Naive thymus-derived CD8-positive, alpha-beta T cell (primary cell): ENCODE measurements around the gene ZNF266. TPM values are rescaled to one million over a fixed set of nuclear protein-coding genes. Genes with fewer than 3 reads are reported as not detected.
A peak's percentile ranks its signal among the peaks of the same experiment; 100 is the strongest.

ENCODE experiments used
- ATAC-seq, 2 donors: fragments of 150-1000 bp; cut with Tn5 transposase in 1 of 2; sonication (Bioruptor Pico), chemical (Tn5 transposase) in 1 of 2; 1 replicate in 1 of 2; 2 replicates in 1 of 2; pipeline ENCODE4 v1.10.0; 2021; ENCODE audit warnings: mild to moderate bottlenecking in 2 of 2, moderate library complexity in 2 of 2
- POLR2A ChIA-PET: fragments of 350-600 bp; sonication (Branson Sonifier 250); formaldehyde crosslinking; loops from one replicate; lab custom pipeline; 2021; ENCODE audit warnings: antibody characterized with exemption; lab: Charles Lee
- DNase-seq, 10 donors: peaks; one replicate each; pipeline versions ENCODE4 v3.0.0 to v3.0.0-alpha.2; 2020 to 2022
- H3K27ac Mint-ChIP-seq, 10 donors: one replicate each; pipeline ENCODE4 v1.8.0; 2020 to 2022; ENCODE audit warnings: mild to moderate bottlenecking in 10 of 10, mixed read lengths in 10 of 10, moderate library complexity in 4 of 10, inconsistent platforms in 1 of 10
- H3K27me3 Mint-ChIP-seq, 5 donors: one replicate each; pipeline ENCODE4 v1.8.0; 2021 to 2022; ENCODE audit warnings: mixed read lengths in 5 of 5
- H3K36me3 Mint-ChIP-seq, 3 donors: one replicate each; pipeline ENCODE4 v1.8.0; 2020 to 2022; ENCODE audit warnings: mixed read lengths in 3 of 3, mild to moderate bottlenecking in 2 of 3, inconsistent platforms in 1 of 3
- H3K4me1 Mint-ChIP-seq, 4 donors: one replicate each; pipeline ENCODE4 v1.8.0; 2021 to 2022; ENCODE audit warnings: mixed read lengths in 4 of 4
- H3K4me3 Mint-ChIP-seq, 10 donors: one replicate each; pipeline ENCODE4 v1.8.0; 2020 to 2022; ENCODE audit warnings: mild to moderate bottlenecking in 10 of 10, mixed read lengths in 10 of 10, moderate library complexity in 6 of 10, inconsistent platforms in 1 of 10
- H3K9me3 Mint-ChIP-seq, 9 donors: one replicate each; pipeline ENCODE4 v1.8.0; 2020 to 2022; ENCODE audit warnings: mixed read lengths in 9 of 9, mild to moderate bottlenecking in 3 of 9, inconsistent platforms in 1 of 9, moderate library complexity in 1 of 9
- polyA plus RNA-seq, 3 donors: library from polyadenylated mRNA; unstranded; fragments of 300-500 nt; fragmentation: Illumina TruSeq; gene quantifications; one replicate each; pipeline ENCODE4 v1.2.3, GENCODE V29; 2021
- total RNA-seq, 8 experiments: library from RNA in 2 of 8; stranded (reverse) in 2 of 8; gene quantifications; one replicate each; pipeline ENCODE4 v1.2.3 and lab custom pipeline; 2021 to 2026

Gene ZNF266
- total RNA-seq (100 to 1,000 TPM; 140 to 147 TPM), polyA plus RNA-seq (10 to 100 TPM; 15.5 to 18.8 (median 17.7) TPM), total RNA-seq (lab: John Stamatoyannopoulos, UW) (76.8 to 274 (median 182) reads per million in 6 experiments)

DNA sequence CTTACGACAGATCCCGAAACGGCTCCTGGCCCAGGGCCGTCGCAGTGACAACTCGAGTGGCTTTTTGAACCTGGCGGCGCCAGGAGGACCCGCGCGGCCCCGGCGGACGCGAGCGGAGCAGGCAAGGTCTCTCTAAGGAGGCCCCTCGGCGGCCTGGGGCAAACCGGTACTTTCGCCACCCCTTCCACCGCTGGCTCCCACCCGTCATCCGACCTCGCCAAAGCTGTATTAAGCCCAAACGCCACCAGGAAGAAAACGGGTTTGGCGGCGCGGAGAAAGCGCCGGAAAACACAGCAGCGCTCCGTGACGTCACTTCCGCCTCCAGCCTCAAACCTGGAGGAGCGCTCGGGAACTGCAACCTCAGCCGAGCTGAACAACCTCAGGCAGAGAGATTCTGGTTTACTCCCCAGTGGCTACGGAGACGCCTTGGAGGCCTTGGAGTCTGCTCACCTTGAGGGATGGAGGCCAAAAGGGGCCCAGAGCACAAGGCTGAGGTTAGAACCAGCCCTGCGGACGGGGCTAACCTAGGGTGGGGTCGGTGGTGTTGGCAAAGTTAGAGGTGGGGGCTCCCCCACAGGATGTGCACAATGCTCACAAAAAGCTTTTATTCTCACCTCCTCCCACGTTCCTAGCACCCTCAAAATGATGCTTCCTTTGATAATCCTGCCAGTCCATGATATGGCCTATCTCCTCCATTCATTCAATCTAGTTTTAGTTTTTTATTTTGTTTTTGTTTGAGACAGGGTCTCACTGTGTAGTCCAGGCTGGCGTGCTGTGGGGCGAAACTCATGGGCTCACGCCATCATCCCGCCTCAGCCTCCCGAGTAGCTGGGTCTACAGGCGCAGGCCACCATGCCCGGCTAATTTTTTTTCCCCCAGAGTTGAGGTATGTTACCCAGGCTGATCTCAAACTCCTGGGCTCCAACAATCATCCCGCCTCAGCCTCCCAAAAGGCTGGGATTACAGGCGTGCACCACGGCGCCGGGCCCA, at the start of gene ZNF266:
Gene ZNF266 (minus strand): TSS at position 295 of the 990 bp plus-strand sequence. CDS start 15,484 bp downstream, outside the sequence.
- Mint-ChIP-seq H3K9me3 (peaks cover 0 to 13% (median 8%) of the 10 kb centered on the region in 9 donors), H3K27me3 (no peaks in the 10 kb centered on the region), H3K27ac (peak within 1 kb of the TSS; percentile 97 to 100 (median 98)), H3K36me3 (peaks cover 16 to 47% (median 38%) of the 10 kb centered on the region in 3 donors), H3K4me1 (peaks cover 19 to 51% (median 51%) of the 10 kb centered on the region in 4 donors), H3K4me3 (peak within 1 kb of the TSS; percentile 91 to 98 (median 96))
- ATAC-seq = peak; percentile 89
- POLR2A ChIA-PET = interaction anchor here (0.6 to 1.9 kb wide), 14 partner anchors 9 to 604 kb away, joined by 3 to 12 read pairs (median 4); partner anchors contain the start of genes UBL5, ZNF121, ZNF559 and ZNF699
- peak; percentile 86 to 96 (median 92) for DNase-seq

DNA sequence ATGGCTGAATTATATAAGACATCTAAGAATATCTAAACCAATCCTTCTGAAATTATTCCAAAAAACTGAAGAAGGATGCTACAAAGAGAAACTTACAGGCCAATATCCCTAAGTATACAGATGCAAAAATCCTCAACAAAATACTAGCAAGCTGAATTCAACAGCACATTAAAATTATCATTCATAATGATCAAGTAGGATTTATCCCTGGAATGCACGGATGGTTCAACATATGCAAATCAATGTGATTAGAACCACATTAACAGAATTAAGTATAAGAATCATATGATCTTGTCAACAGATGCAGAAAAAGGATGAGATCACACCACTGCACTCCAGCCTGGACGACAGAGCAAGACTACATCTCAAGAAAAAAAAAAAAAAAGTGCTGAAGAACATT, 49.8 kb upstream of the ZNF266 start:
- ATAC-seq = no peak
- H3K27me3 Mint-ChIP-seq = no peaks in the 10 kb centered on the region
- no peaks in the 10 kb centered on the region for H3K4me1 Mint-ChIP-seq
- POLR2A ChIA-PET = no interaction called here
- peaks cover 5 to 89% (median 31%) of the 10 kb centered on the region in 9 donors for H3K9me3 Mint-ChIP-seq
- no peak for DNase-seq
- peaks cover 0 to 44% (median 22%) of the 10 kb centered on the region in 3 donors for H3K36me3 Mint-ChIP-seq
- H3K4me3 Mint-ChIP-seq = no peak overlapping the region
- H3K27ac Mint-ChIP-seq = no peak overlapping the region

DNA sequence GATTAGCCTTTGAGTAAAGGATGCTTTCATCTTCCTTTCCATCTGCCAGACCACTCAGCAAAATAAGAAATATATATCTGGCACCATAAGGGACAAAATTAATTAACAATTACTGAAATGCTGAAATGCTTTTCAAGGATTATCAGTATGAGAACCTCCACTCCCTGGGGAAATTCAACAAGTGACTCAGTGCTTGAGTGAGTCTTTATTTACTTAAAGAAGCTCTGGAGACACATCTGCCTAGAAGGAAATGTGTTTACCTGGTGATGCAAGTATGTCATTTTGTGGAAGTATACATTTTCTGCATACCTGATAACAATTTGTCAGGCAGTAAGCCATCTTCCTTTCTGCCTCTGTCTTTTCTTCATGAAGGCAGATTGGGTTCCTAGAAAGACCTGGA, 39.6 kb upstream of the ZNF266 start:
- Mint-ChIP-seq H3K27me3 (peaks cover 0 to 7% (median 3%) of the 10 kb centered on the region in 5 donors), H3K9me3 (peaks cover 18 to 83% (median 74%) of the 10 kb centered on the region in 9 donors), H3K27ac (no peak overlapping the region), H3K4me3 (no peak overlapping the region), H3K36me3 (peaks cover 4 to 61% (median 30%) of the 10 kb centered on the region in 3 donors), H3K4me1 (no peaks in the 10 kb centered on the region)
- no peak for DNase-seq
- no peak for ATAC-seq
- POLR2A ChIA-PET = no interaction called here

GRCh38 chr19:9467161-9467560, 31.8 kb upstream of the ZNF266 start:
- H3K9me3 Mint-ChIP-seq = peaks cover 10 to 99% (median 45%) of the 10 kb centered on the region in 9 donors
- POLR2A ChIA-PET = no interaction called here
- H3K4me3 Mint-ChIP-seq = no peak overlapping the region
- peaks cover 5 to 60% (median 43%) of the 10 kb centered on the region in 3 donors for H3K36me3 Mint-ChIP-seq
- H3K27me3 Mint-ChIP-seq = peaks cover 0 to 3% (median 0%) of the 10 kb centered on the region in 5 donors
- no peak for DNase-seq
- ATAC-seq = no peak
- H3K27ac Mint-ChIP-seq = no peak overlapping the region
- no peaks in the 10 kb centered on the region for H3K4me1 Mint-ChIP-seq

- POLR2A ChIA-PET = no interaction called here
- ATAC-seq (no peak), DNase-seq (no peak)
- H3K9me3 Mint-ChIP-seq = peaks cover 12 to 99% (median 60%) of the 10 kb centered on the region in 9 donors
- H3K4me3 Mint-ChIP-seq = no peak overlapping the region
- H3K4me1 Mint-ChIP-seq = no peaks in the 10 kb centered on the region
- no peak overlapping the region for H3K27ac Mint-ChIP-seq
- no peaks in the 10 kb centered on the region for H3K27me3 Mint-ChIP-seq
- peaks cover 9 to 78% (median 61%) of the 10 kb centered on the region in 3 donors for H3K36me3 Mint-ChIP-seq
Measured at GRCh38 chr19:9461938-9462337, 26.6 kb upstream of the ZNF266 start.

DNA sequence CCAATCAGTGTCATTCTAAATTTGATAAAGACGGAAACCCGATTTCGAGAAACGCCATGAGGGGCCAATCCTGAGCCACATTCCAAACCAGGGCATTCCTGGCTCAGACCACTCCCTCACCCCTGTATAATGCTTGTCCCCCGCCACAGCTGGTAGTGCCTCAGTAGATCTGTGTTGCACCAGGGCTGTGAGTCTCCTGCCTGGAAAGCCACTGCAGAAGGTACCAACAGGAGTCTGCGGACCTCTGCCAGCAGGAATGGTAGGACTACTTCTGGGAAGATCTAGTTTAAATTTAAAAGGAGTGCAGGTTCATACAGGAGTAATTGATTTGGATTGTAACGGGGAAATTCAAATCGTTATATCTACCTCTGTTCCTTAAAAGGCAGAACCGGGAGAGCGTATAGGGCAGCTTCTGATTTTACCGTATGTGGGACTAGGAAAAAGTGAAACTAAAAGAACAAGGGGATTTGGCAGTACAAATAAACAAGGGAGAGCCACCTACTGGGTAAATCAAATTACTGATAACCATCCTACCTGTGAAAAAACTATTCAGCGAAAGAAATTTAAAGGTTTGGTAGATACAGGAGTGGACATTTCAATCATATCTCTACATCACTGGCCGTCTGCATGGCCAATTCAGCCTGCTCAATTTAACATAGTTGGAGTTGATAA, 20.8 kb upstream of the ZNF266 start:
- H3K27me3 Mint-ChIP-seq = no peaks in the 10 kb centered on the region
- POLR2A ChIA-PET = no interaction called here
- peaks cover 11 to 100% (median 66%) of the 10 kb centered on the region in 9 donors for H3K9me3 Mint-ChIP-seq
- no peak for DNase-seq
- H3K36me3 Mint-ChIP-seq = peaks cover 0 to 70% (median 53%) of the 10 kb centered on the region in 3 donors
- H3K4me1 Mint-ChIP-seq = peaks cover 0 to 2% (median 0%) of the 10 kb centered on the region in 4 donors
- peak overlapping the region in 1 of 10 donors; percentile 7 for H3K4me3 Mint-ChIP-seq
- ATAC-seq = no peak
- H3K27ac Mint-ChIP-seq = no peak overlapping the region

GRCh38 chr19:9453953-9454352, 18.6 kb upstream of the ZNF266 start:
- H3K9me3 Mint-ChIP-seq = peaks cover 13 to 97% (median 60%) of the 10 kb centered on the region in 9 donors

DNA sequence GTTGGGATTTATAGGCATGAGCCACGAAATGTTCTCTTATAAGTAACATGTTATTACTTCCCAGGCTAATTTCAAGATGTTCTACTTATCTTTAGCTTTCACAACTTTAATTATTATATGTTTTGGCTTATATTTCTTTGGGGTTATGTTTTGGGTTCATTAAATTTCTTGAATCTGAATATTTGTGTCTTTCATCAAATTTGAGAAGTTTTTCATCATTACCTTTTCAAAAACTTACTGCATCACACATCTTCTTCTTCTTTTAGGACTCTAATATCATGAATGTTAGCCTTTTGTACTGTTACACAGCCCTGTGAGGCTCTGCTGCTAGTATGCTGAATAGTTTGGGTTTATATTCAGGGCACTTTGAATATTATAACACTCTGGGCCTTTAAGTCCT, 9.7 kb upstream of the ZNF266 start:
- no peak for ATAC-seq
- peaks cover 0 to 81% (median 42%) of the 10 kb centered on the region in 9 donors for H3K9me3 Mint-ChIP-seq

More at GRCh38 chr19:9453953-9454352, 18.6 kb upstream of the ZNF266 start:
- Mint-ChIP-seq H3K4me3 (peak overlapping the region in 1 of 10 donors; percentile 56), H3K27me3 (no peaks in the 10 kb centered on the region), H3K36me3 (peaks cover 0 to 54% (median 40%) of the 10 kb centered on the region in 3 donors), H3K27ac (no peak overlapping the region), H3K4me1 (peaks cover 0 to 2% (median 0%) of the 10 kb centered on the region in 4 donors)
- ATAC-seq (no peak), DNase-seq (no peak)
- POLR2A ChIA-PET = no interaction called here

GRCh38 chr19:9436358-9436757, 985 bp upstream of the ZNF266 start:
- Mint-ChIP-seq H3K27ac (peak overlapping the region; percentile 97 to 100 (median 98)), H3K27me3 (no peaks in the 10 kb centered on the region), H3K4me3 (peak overlapping the region; percentile 91 to 98 (median 96)), H3K36me3 (peaks cover 14 to 44% (median 31%) of the 10 kb centered on the region in 3 donors), H3K4me1 (peaks cover 15 to 46% (median 43%) of the 10 kb centered on the region in 4 donors), H3K9me3 (peaks cover 0 to 13% (median 9%) of the 10 kb centered on the region in 9 donors)
- POLR2A ChIA-PET = interaction anchor here (0.9 to 1.9 kb wide), 5 partner anchors 21 to 332 kb away, joined by 3 to 12 read pairs (median 8); partner anchors contain the start of genes ZNF121, ZNF559 and ZNF846
- DNase-seq = no peak
- no peak for ATAC-seq

More for the DNA sequence above, 9.7 kb upstream of the ZNF266 start:
- H3K4me1 Mint-ChIP-seq = peaks cover 0 to 2% (median 0%) of the 10 kb centered on the region in 4 donors
- H3K27ac Mint-ChIP-seq = no peak overlapping the region
- POLR2A ChIA-PET = interaction anchor here (1.6 kb wide), 1 partner anchor 10 kb away, joined by 4 read pairs; the partner anchor contains the start of gene ZNF266
- no peak for DNase-seq
- H3K4me3 Mint-ChIP-seq = no peak overlapping the region
- no peaks in the 10 kb centered on the region for H3K27me3 Mint-ChIP-seq
- peaks cover 16 to 67% (median 34%) of the 10 kb centered on the region in 3 donors for H3K36me3 Mint-ChIP-seq

DNA sequence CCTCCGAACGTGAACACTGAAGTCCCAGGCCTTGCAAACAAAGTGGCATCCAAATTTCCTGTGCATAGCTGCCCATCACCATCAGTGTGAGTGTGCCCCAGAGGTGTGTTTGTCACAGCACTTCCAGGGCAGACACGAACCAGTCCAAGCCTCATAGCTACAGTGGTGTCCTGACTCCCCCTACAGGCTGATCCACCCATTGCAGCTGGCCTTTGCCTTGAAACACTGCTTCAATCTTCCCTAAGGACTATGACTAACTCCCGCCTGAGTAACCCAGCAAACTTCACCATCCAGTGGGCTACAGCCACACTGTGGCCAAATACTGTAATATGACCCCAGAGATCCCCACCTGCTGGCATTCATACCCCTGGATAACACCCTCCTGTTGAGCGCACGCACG, 3.9 kb downstream of the ZNF266 start:
- peaks cover 28 to 60% (median 56%) of the 10 kb centered on the region in 4 donors for H3K4me1 Mint-ChIP-seq
- H3K27ac Mint-ChIP-seq = peak overlapping the region in 4 of 10 donors; percentile 14 to 66 (median 45)

GRCh38 chr19:9430444-9430843, 4.9 kb downstream of the ZNF266 start:
- Mint-ChIP-seq H3K36me3 (peaks cover 30 to 84% (median 81%) of the 10 kb centered on the region in 3 donors), H3K4me1 (peaks cover 25 to 50% (median 47%) of the 10 kb centered on the region in 4 donors), H3K27ac (peak overlapping the region in 1 of 10 donors; percentile 14), H3K4me3 (peak overlapping the region in 1 of 10 donors; percentile 42), H3K9me3 (peaks cover 0 to 42% (median 13%) of the 10 kb centered on the region in 9 donors), H3K27me3 (no peaks in the 10 kb centered on the region)
- DNase-seq (no peak), ATAC-seq (no peak)
- POLR2A ChIA-PET = no interaction called here

More for the DNA sequence above, 3.9 kb downstream of the ZNF266 start:
- Mint-ChIP-seq H3K9me3 (peaks cover 0 to 33% (median 13%) of the 10 kb centered on the region in 9 donors), H3K4me3 (peak overlapping the region in 2 of 10 donors; percentile 33 to 59), H3K27me3 (no peaks in the 10 kb centered on the region), H3K36me3 (peaks cover 30 to 74% (median 71%) of the 10 kb centered on the region in 3 donors)
- ATAC-seq (no peak), DNase-seq (peak in 4 of 10 donors; percentile 8 to 38 (median 30))
- POLR2A ChIA-PET = no interaction called here

DNA sequence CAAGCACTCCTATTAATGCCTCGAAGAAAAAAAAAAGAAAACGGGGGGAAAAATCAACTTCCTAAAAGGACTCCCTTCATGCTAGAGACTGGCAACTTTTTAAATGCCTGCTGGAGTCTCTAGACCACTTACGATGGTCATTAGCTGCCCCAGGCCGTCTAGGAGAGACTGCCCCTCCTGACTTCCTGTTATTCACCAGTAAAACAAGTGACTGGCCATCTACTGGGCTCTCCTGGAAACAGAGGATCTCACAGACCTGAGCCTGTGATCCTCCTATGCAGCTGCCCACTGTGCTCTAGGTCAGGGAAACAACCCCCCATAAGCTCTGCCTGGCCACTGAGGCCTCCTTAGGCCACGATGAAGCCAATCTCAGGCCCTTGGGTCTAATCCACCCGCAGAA, 7.4 kb downstream of the ZNF266 start:
- H3K4me1 Mint-ChIP-seq = peaks cover 17 to 32% (median 27%) of the 10 kb centered on the region in 4 donors
- peaks cover 52 to 96% (median 93%) of the 10 kb centered on the region in 3 donors for H3K36me3 Mint-ChIP-seq
- DNase-seq (no peak), ATAC-seq (no peak)
- H3K4me3 Mint-ChIP-seq = no peak overlapping the region
- H3K27me3 Mint-ChIP-seq = no peaks in the 10 kb centered on the region
- H3K9me3 Mint-ChIP-seq = peaks cover 4 to 65% (median 23%) of the 10 kb centered on the region in 9 donors
- H3K27ac Mint-ChIP-seq = no peak overlapping the region
- POLR2A ChIA-PET = no interaction called here
